Sigmoid colon (tissue), 4 donors: ENCODE data around the gene SDC1.

ENCODE experiments used
- EP300 ChIP-seq, 4 donors: sonication (generic); formaldehyde crosslinking; IDR thresholded peaks; one replicate each; pipeline ENCODE4 v1.6.1; 2017; ENCODE audit warnings: antibody characterized with exemption in 4 of 4
- POLR2A ChIP-seq, 2 donors: fragments of 450-650 bp; IDR thresholded peaks; one replicate each; pipeline ENCODE4 v1.6.1; 2016; ENCODE audit warnings: antibody characterized with exemption in 2 of 2, mild to moderate bottlenecking in 2 of 2, moderate library complexity in 2 of 2
- POLR2AphosphoS5 ChIP-seq, 4 donors: sonication (generic); formaldehyde crosslinking; IDR thresholded peaks; one replicate each; pipeline ENCODE4 v1.6.1; 2017; ENCODE audit warnings: antibody characterized with exemption in 4 of 4
- TF ChIP-seq, protein P1 (sequence below), 4 experiments: fragments of 450-650 bp in 3 of 4; fragments of 200-600 bp in 1 of 4; IDR thresholded peaks; one replicate each; pipeline ENCODE4 v1.5.1; 2016 to 2019; ENCODE audit warnings: antibody characterized with exemption in 4 of 4, mild to moderate bottlenecking in 3 of 4, moderate library complexity in 2 of 4

- TF ChIP-seq, protein P1, sequence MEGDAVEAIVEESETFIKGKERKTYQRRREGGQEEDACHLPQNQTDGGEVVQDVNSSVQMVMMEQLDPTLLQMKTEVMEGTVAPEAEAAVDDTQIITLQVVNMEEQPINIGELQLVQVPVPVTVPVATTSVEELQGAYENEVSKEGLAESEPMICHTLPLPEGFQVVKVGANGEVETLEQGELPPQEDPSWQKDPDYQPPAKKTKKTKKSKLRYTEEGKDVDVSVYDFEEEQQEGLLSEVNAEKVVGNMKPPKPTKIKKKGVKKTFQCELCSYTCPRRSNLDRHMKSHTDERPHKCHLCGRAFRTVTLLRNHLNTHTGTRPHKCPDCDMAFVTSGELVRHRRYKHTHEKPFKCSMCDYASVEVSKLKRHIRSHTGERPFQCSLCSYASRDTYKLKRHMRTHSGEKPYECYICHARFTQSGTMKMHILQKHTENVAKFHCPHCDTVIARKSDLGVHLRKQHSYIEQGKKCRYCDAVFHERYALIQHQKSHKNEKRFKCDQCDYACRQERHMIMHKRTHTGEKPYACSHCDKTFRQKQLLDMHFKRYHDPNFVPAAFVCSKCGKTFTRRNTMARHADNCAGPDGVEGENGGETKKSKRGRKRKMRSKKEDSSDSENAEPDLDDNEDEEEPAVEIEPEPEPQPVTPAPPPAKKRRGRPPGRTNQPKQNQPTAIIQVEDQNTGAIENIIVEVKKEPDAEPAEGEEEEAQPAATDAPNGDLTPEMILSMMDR (IDR thresholded peaks at IDR 0.05), result no peak
- TF ChIP-seq EP300 (IDR thresholded peaks at IDR 0.05), result no peak
- no peak for TF ChIP-seq POLR2A (IDR thresholded peaks at IDR 0.05)
- no peak for TF ChIP-seq POLR2AphosphoS5 (IDR thresholded peaks at IDR 0.05)
Measured at GRCh38 chr2:20167356-20167755, 57.6 kb downstream of the SDC1 start.
